GM12873 (cell line): ENCODE measurements around the gene HLA-DPA1.
A peak's percentile ranks its signal among the peaks of the same experiment; 100 is the strongest.

ENCODE experiments used
- CTCF ChIP-seq: IDR thresholded peaks from 2 replicates; pipeline ENCODE4 v1.5.1; 2012; ENCODE audit warnings: low read depth, mild to moderate bottlenecking, moderate library complexity, low read length, control low read depth; ENCODE audit not compliant: insufficient read depth; ENCODE audit errors: missing control alignments

The HLA-DPA1 gene

GRCh38 chr6:33104887-33105286 is 31.4 kb upstream of the HLA-DPA1 start:
- TF ChIP-seq CTCF = no peak

GRCh38 chr6:33103776-33104175 is 30.3 kb upstream of the HLA-DPA1 start:
- TF ChIP-seq CTCF = no peak

GRCh38 chr6:33095681-33096080 is 22.2 kb upstream of the HLA-DPA1 start:
- TF ChIP-seq CTCF = no peak

- TF ChIP-seq CTCF = no peak
Observed at GRCh38 chr6:33093855-33094254, 20.4 kb upstream of the HLA-DPA1 start.

- no peak for TF ChIP-seq CTCF
Observed at GRCh38 chr6:33092385-33092784, 18.9 kb upstream of the HLA-DPA1 start.

- peak; percentile 95 for TF ChIP-seq CTCF
Observed at GRCh38 chr6:33091957-33092356, 18.5 kb upstream of the HLA-DPA1 start.

- TF ChIP-seq CTCF = no peak
Observed at GRCh38 chr6:33088931-33089620, 15.6 kb upstream of the HLA-DPA1 start.
